IMR-90 (cell line): ENCODE data around the gene PLB1. TPM values are rescaled to one million over a fixed set of nuclear protein-coding genes. Genes with fewer than 3 reads are reported as not detected.

Source experiments
- ATAC-seq: fragments of 200-7000 bp; cut with Tn5 transposase; 2 replicates; pipeline ENCODE4 v1.9.1; 2020; ENCODE audit warnings: low read depth, mild to moderate bottlenecking, moderate library complexity
- BruUV-seq: library from RNA; stranded (reverse); fragments of 400-500 nt; replicated peaks from 2 replicates; lab custom pipeline; 2021; lab: Mats Ljungman, UMichigan
- CTCF ChIA-PET: fragments of 300-600 bp; formaldehyde crosslinking; extraction: SDS; loops from one replicate; lab custom pipeline; 2021; ENCODE audit warnings: antibody characterized with exemption; lab: Yijun Ruan, JAX
- POLR2A ChIA-PET: fragments of 300-600 bp; sonication (Branson Sonifier 250); formaldehyde crosslinking; loops from one replicate; lab custom pipeline; 2022; ENCODE audit warnings: antibody characterized with exemption; ENCODE audit not compliant: unreplicated experiment; lab: Charles Lee
- DNase-seq: peaks from one replicate; pipeline ENCODE4 v3.0.0; 2013
- H2AFZ ChIP-seq: replicated peaks from 2 replicates; pipeline ENCODE3; 2013; ENCODE audit warnings: low read length, mild to moderate bottlenecking; ENCODE audit not compliant: poor library complexity
- H2AK5ac ChIP-seq: 2 replicates; pipeline ENCODE4 v1.6.1; 2013; ENCODE audit warnings: low read depth, low read length, inconsistent platforms
- H2AK9ac ChIP-seq: replicated peaks from 2 replicates; pipeline ENCODE3; 2013; ENCODE audit warnings: mild to moderate bottlenecking, low read depth, low read length, moderate library complexity; ENCODE audit not compliant: poor library complexity
- H2BK120ac ChIP-seq: 2 replicates; pipeline ENCODE4 v1.6.1; 2013; ENCODE audit warnings: low read depth, low read length, inconsistent platforms
- H2BK15ac ChIP-seq: 3 replicates; pipeline ENCODE4 v1.6.1; 2013; ENCODE audit warnings: low read depth, low read length, inconsistent platforms
- H2BK20ac ChIP-seq: 2 replicates; pipeline ENCODE4 v1.6.1; 2013; ENCODE audit warnings: low read depth, mild to moderate bottlenecking, inconsistent platforms, low read length, moderate library complexity
- H2BK5ac ChIP-seq: 2 replicates; pipeline ENCODE4 v1.6.1; 2013; ENCODE audit warnings: mild to moderate bottlenecking, low read depth, low read length, inconsistent platforms; ENCODE audit not compliant: poor library complexity, severe bottlenecking
- H3K14ac ChIP-seq: replicated peaks from 2 replicates; pipeline ENCODE4 v1.6.1; 2013; ENCODE audit warnings: low read depth, low read length, inconsistent platforms
- H3K18ac ChIP-seq: 2 replicates; pipeline ENCODE4 v1.6.1; 2013; ENCODE audit warnings: low read depth, low read length, control low read depth
- H3K23ac ChIP-seq: 2 replicates; pipeline ENCODE4 v1.6.1; 2013; ENCODE audit warnings: low read depth, low read length, inconsistent platforms
- H3K27ac ChIP-seq: 2 replicates; pipeline ENCODE4 v1.5.1; 2013; ENCODE audit warnings: mild to moderate bottlenecking, control low read depth, low read length; ENCODE audit not compliant: insufficient read depth
- H3K27me3 ChIP-seq: 2 replicates; pipeline ENCODE4 v1.6.1; 2013; ENCODE audit warnings: low read length; ENCODE audit not compliant: control insufficient read depth, insufficient read depth
- H3K36me3 ChIP-seq: 2 replicates; pipeline ENCODE4 v1.6.1; 2013; ENCODE audit warnings: low read length, mixed read lengths; ENCODE audit not compliant: control insufficient read depth, insufficient read depth
- H3K4ac ChIP-seq: 2 replicates; pipeline ENCODE4 v1.6.1; 2013; ENCODE audit warnings: low read depth, low read length, inconsistent platforms
- H3K4me1 ChIP-seq: 2 replicates; pipeline ENCODE4 v1.6.1; 2013; ENCODE audit warnings: low read length, mixed read lengths; ENCODE audit not compliant: control insufficient read depth, insufficient read depth
- H3K4me2 ChIP-seq: 2 replicates; pipeline ENCODE4 v1.6.1; 2013; ENCODE audit warnings: low read depth, mild to moderate bottlenecking, control low read depth, low read length, moderate library complexity
- H3K4me3 ChIP-seq: 2 replicates; pipeline ENCODE4 v1.5.1; 2013; ENCODE audit warnings: low read depth, mild to moderate bottlenecking, control low read depth, low read length, moderate library complexity; ENCODE audit not compliant: insufficient read depth
- H3K56ac ChIP-seq: 2 replicates; pipeline ENCODE4 v1.6.1; 2013; ENCODE audit warnings: low read length, inconsistent platforms; ENCODE audit not compliant: insufficient read depth; ENCODE audit errors: extremely low read depth
- H3K79me1 ChIP-seq, 2 experiments: 2 replicates each; pipeline ENCODE4 v1.6.1; 2013; ENCODE audit warnings: low read length in 2 of 2, inconsistent platforms in 1 of 2, low read depth in 1 of 2
- H3K9ac ChIP-seq: 2 replicates; pipeline ENCODE4 v1.6.1; 2013; ENCODE audit warnings: low read depth, low read length, control low read depth
- H3K9me1 ChIP-seq: 2 replicates; pipeline ENCODE4 v1.6.1; 2013; ENCODE audit warnings: low read length, inconsistent platforms; ENCODE audit not compliant: insufficient read depth
- H3K9me3 ChIP-seq: 2 replicates; pipeline ENCODE4 v1.6.1; 2013; ENCODE audit warnings: low read length; ENCODE audit not compliant: control insufficient read depth, insufficient read depth
- H4K20me1 ChIP-seq: 2 replicates; pipeline ENCODE4 v1.6.1; 2013; ENCODE audit warnings: low read length, inconsistent platforms; ENCODE audit not compliant: insufficient read depth
- H4K5ac ChIP-seq: 2 replicates; pipeline ENCODE4 v1.6.1; 2013; ENCODE audit warnings: mild to moderate bottlenecking, low read depth, low read length, control low read depth
- H4K8ac ChIP-seq, 2 experiments: 2 replicates each; pipeline ENCODE4 v1.6.1; 2013; ENCODE audit warnings: low read depth in 2 of 2, low read length in 2 of 2, control low read depth in 1 of 2, inconsistent platforms in 1 of 2
- H4K91ac ChIP-seq: 2 replicates; pipeline ENCODE4 v1.6.1; 2013; ENCODE audit warnings: low read depth, low read length, inconsistent platforms; ENCODE audit not compliant: insufficient read depth
- CHD1 ChIP-seq: IDR thresholded peaks from 2 replicates; pipeline ENCODE4 v1.6.1; 2012; ENCODE audit warnings: low read depth, low read length, improper control_type of control experiment
- MXI1 ChIP-seq: IDR thresholded peaks from 2 replicates; pipeline ENCODE4 v1.6.1; 2012; ENCODE audit warnings: low read depth, mild to moderate bottlenecking, low read length, moderate library complexity, borderline replicate concordance
- NFE2L2 ChIP-seq: fragments of 150-350 bp; IDR thresholded peaks from 2 replicates; pipeline ENCODE4 v1.6.1; 2016; ENCODE audit warnings: low read depth, mild to moderate bottlenecking, low read length
- SMC3 ChIP-seq: fragments of 150-350 bp; IDR thresholded peaks from 2 replicates; pipeline ENCODE4 v1.6.1; 2016; ENCODE audit warnings: low read depth, mild to moderate bottlenecking, antibody characterized with exemption, low read length, moderate library complexity
- WGBS, 2 experiments: methylation state at CpG; one replicate each; pipeline versions ENCODE4 v1.1.5 to v1.1.7; 2013; ENCODE audit warnings: missing lambda C conversion rate in 2 of 2; ENCODE audit not compliant: insufficient read length in 1 of 2; ENCODE audit errors: extremely low coverage in 2 of 2; 5-methylcytosine and 5-hydroxymethylcytosine counted together
- dilution Hi-C: fragments of 300-500 bp; cut with HindIII; formaldehyde crosslinking; loops from one replicate; pipeline ENCODE4 v1.14.3; 2018; ENCODE audit warnings: low sequenced_read_pairs; ENCODE audit not compliant: unreplicated experiment
- in situ Hi-C: fragments of 300-500 bp; cut with MboI; formaldehyde crosslinking; loops from 3 replicates; pipeline ENCODE4 v1.14.3; 2019; ENCODE audit warnings: low sequenced_read_pairs, inconsistent platforms, mixed read lengths
- intact Hi-C: fragments of 100-400 bp; cut with micrococcal nuclease; formaldehyde crosslinking; loops from 2 replicates; pipeline ENCODE4 v1.10.0; 2022
- polyA plus RNA-seq, 3 experiments: library from polyadenylated mRNA; depleted of rRNA; stranded (reverse); fragments of >200 nt; gene quantifications; 2 replicates each; pipeline ENCODE4 v1.2.3, GENCODE V29; 2012; ENCODE audit warnings: low replicate concordance in 1 of 3
- total RNA-seq: library from RNA; depleted of rRNA; stranded (reverse); fragments of >200 nt; gene quantifications from 2 replicates; pipeline ENCODE4 v1.2.3, GENCODE V29; 2012

PLB1 gene
- total and polyA plus RNA-seq, 2 of the 4 experiments (the other 2 are of a cell fraction), result 0.74 to 0.90 TPM

DNA sequence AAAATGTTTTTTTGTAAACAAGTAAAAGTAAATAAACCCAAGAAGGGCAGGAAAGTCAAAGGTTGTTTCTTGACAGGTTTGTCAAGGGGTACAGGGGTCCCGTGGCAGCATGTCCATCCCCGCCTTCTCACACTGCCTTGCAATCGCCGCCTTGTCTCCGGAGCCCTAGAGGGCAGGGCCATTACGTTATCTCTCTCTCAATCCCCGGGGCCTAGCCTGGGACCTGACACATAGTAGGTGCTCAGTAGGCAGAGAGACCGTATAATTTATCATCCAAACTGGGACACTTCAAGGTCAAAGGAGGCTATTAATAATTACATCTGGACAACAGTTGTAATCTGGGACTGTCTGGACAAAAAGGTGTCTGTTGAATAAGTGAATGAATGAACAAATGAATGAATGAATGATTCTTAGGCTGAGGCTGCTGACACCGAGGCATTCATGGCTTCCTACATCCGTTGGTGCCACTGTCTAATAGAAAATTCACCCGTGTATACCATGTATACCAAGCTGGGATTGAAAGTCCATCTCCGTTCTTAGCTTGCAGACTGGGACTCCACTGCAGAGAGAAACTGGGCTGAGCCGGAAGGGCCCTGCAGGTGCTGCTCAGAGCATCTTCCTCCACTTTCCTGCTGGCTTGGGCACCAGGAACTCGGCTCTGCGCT lies 44.8 kb upstream of the PLB1 start:
- DNase-seq, result no peak
- Histone ChIP-seq H3K4me1 (peaks cover 31% of the 10 kb centered on the region), H3K23ac (no peak overlapping the region), H3K18ac (no peak overlapping the region), H4K5ac (no peak overlapping the region), H4K91ac (no peak overlapping the region), H4K8ac (no peak overlapping the region), H3K4me3 (no peak overlapping the region), H2AFZ (no peak overlapping the region), H2AK9ac (peak overlapping the region; percentile 23), H2BK5ac (no peak overlapping the region), H3K36me3 (no peaks in the 10 kb centered on the region), H3K27ac (no peak overlapping the region), H3K79me1 (peaks cover 4 to 40% of the 10 kb centered on the region in 2 experiments; a peak in 3 of 4 replicates), H3K4ac (no peak overlapping the region), H4K20me1 (no peaks in the 10 kb centered on the region), H3K9me3 (no peaks in the 10 kb centered on the region), H3K14ac (no peak overlapping the region), H3K56ac (no peak overlapping the region), H3K9me1 (peaks cover 35% of the 10 kb centered on the region), H2AK5ac (peak overlapping the region; percentile 76), H3K9ac (no peak overlapping the region), H2BK120ac (no peak overlapping the region), H2BK15ac (no peak overlapping the region), H2BK20ac (no peak overlapping the region), H3K4me2 (no peak overlapping the region), H3K27me3 (no peaks in the 10 kb centered on the region)
- dilution Hi-C loops (no loop called here), intact Hi-C loops (loop anchor here (5.0 kb wide), 1 partner anchor 729 kb away; no protein-coding TSS in a partner anchor), in situ Hi-C loops (no loop called here)
- 93% methylated on average over 6 of the region's 15 CpGs; no CpG with 5 or more reads in 1 of the 2 experiments for WGBS, 2 experiments
- no TSS peak for BruUV-seq
- TF ChIP-seq CHD1 (no peak), MXI1 (no peak), NFE2L2 (no peak), SMC3 (no peak)
- POLR2A ChIA-PET, result no interaction called here
- no peak for ATAC-seq
- CTCF ChIA-PET, result no interaction called here
